Suprapubic skin (tissue), 3 donors: ENCODE results near the gene TRMT61A.

Source experiments
- EP300 ChIP-seq: sonication (generic); formaldehyde crosslinking; IDR thresholded peaks from one replicate; pipeline ENCODE4 v1.6.1; 2017; ENCODE audit warnings: antibody characterized with exemption
- POLR2A ChIP-seq, 2 donors: fragments of 450-650 bp; IDR thresholded peaks; one replicate each; pipeline ENCODE4 v1.6.1; 2017; ENCODE audit warnings: antibody characterized with exemption in 2 of 2, mild to moderate bottlenecking in 2 of 2, moderate library complexity in 2 of 2
- TF ChIP-seq, protein P1 (sequence below), 2 donors: fragments of 200-600 bp in 1 of 2; fragments of 450-650 bp in 1 of 2; sonication (generic) in 1 of 2; IDR thresholded peaks; one replicate each; pipeline ENCODE4 v1.5.1; 2016 to 2019; ENCODE audit warnings: antibody characterized with exemption in 2 of 2, mild to moderate bottlenecking in 1 of 2, moderate library complexity in 1 of 2

DNA sequence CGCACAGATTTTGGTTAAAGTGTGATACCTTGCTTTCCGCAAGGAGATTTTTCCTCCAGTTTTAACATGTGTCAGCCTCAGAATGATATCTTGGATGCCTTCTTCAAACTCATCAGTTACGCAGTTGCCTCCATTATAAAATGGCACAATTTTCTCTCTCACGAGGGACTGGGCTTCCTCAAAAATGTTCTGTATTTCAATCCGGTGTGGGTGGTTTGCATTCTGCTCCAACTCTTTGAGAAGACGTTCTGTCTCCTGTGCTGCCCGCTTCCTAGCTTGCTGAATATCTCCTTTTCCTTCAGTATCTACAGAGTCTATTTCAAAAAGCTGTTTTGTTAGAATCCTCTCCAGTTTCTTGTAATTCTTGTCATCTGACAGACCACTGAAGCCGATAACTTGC, 31.7 kb downstream of the TRMT61A start:
- TF ChIP-seq, protein P1, sequence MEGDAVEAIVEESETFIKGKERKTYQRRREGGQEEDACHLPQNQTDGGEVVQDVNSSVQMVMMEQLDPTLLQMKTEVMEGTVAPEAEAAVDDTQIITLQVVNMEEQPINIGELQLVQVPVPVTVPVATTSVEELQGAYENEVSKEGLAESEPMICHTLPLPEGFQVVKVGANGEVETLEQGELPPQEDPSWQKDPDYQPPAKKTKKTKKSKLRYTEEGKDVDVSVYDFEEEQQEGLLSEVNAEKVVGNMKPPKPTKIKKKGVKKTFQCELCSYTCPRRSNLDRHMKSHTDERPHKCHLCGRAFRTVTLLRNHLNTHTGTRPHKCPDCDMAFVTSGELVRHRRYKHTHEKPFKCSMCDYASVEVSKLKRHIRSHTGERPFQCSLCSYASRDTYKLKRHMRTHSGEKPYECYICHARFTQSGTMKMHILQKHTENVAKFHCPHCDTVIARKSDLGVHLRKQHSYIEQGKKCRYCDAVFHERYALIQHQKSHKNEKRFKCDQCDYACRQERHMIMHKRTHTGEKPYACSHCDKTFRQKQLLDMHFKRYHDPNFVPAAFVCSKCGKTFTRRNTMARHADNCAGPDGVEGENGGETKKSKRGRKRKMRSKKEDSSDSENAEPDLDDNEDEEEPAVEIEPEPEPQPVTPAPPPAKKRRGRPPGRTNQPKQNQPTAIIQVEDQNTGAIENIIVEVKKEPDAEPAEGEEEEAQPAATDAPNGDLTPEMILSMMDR (IDR thresholded peaks at IDR 0.05): no peak
- TF ChIP-seq POLR2A (IDR thresholded peaks at IDR 0.05): no peak
- no peak for TF ChIP-seq EP300
